Adrenal gland (tissue), 12 donors: Measurements from ENCODE around the gene CDKN2B. TPM values are rescaled to one million over a fixed set of nuclear protein-coding genes. Genes with fewer than 3 reads are reported as not detected.

ENCODE experiments used
- DNase-seq, 7 donors: peaks; one replicate each; pipeline ENCODE4 v3.0.0-alpha.2; 2019 to 2020
- H3K27ac ChIP-seq, 5 donors: fragments of 200-600 bp; sonication (generic) in 4 of 5; 1 replicate in 3 of 5; 2 replicates in 2 of 5; pipeline versions ENCODE4 v1.5.1 to v1.8.0; 2016 to 2020; ENCODE audit warnings: mild to moderate bottlenecking in 1 of 5
- H3K27me3 ChIP-seq: fragments of 200-600 bp; 2 replicates; pipeline ENCODE4 v1.8.0; 2021
- H3K36me3 ChIP-seq, 2 donors: fragments of 200-600 bp; replicated peaks in 1 of 2; 1 replicate in 1 of 2; 2 replicates in 1 of 2; pipeline versions ENCODE4 v1.5.1 to v1.8.0; 2018 to 2022
- H3K4me1 ChIP-seq, 2 donors: fragments of 200-600 bp; replicated peaks in 1 of 2; 1 replicate in 1 of 2; 2 replicates in 1 of 2; pipeline versions ENCODE4 v1.5.1 to v1.8.0; 2018 to 2021
- H3K4me3 ChIP-seq, 4 donors: fragments of 200-600 bp; sonication (generic) in 3 of 4; one replicate each; pipeline ENCODE4 v1.5.1; 2016 to 2018
- H3K9me3 ChIP-seq, 3 donors: fragments of 200-600 bp; sonication (generic) in 1 of 3; replicated peaks in 1 of 3; 1 replicate in 2 of 3; 2 replicates in 1 of 3; pipeline versions ENCODE4 v1.5.1 to v1.8.0; 2016 to 2021
- POLR2A ChIP-seq, 2 donors: fragments of 450-650 bp; IDR thresholded peaks; one replicate each; pipeline ENCODE4 v1.6.1; 2017; ENCODE audit warnings: antibody characterized with exemption in 2 of 2, mild to moderate bottlenecking in 2 of 2, moderate library complexity in 1 of 2
- WGBS, 4 donors: extraction: QIAGEN DNeasy Blood & Tissue Kit in 2 of 4; methylation state at CpG; one replicate each; pipeline versions ENCODE4 v1.1.5 to v1.1.7; 2013 to 2017; 5-methylcytosine and 5-hydroxymethylcytosine counted together
- intact Hi-C, 2 donors: fragments of 100-400 bp; cut with DNase I; formaldehyde crosslinking; loops; one replicate each; pipeline versions ENCODE4 v1.14.1 to v1.15.0; 2022 to 2023
- polyA plus RNA-seq, 3 donors: library from polyadenylated mRNA; stranded (reverse); fragments of 200-250 nt in 2 of 3; fragments of 350-450 nt in 1 of 3; fragmentation: Illumina TruSeq in 1 of 3; extraction: RNeasy Lipid Tissue Mini Kit (QIAGEN cat#74804) in 1 of 3; gene quantifications; one replicate each; pipeline ENCODE4 v1.2.3, GENCODE V29; 2013 to 2014
- total RNA-seq, 9 donors: library from RNA; depleted of rRNA in 4 of 9; stranded (reverse); fragments of >200 nt in 4 of 9; fragments of 120-200 nt in 1 of 9; fragmentation: NEBNext Ultra II Directional in 1 of 9; extraction: Animal tissue kit (Norgen Biotek cat#: 25700) in 1 of 9; gene quantifications; one replicate each; pipeline versions ENCODE4 v1.1.0 to v1.2.4, GENCODE V29; 2013 to 2023
- TF ChIP-seq, protein P1 (sequence below), 6 experiments: fragments of 450-650 bp in 4 of 6; fragments of 200-600 bp in 2 of 6; sonication (generic) in 1 of 6; IDR thresholded peaks; 1 replicate in 5 of 6; 2 replicates in 1 of 6; pipeline versions ENCODE4 v1.5.1 to v1.8.0; 2016 to 2021; ENCODE audit warnings: antibody characterized with exemption in 6 of 6, mild to moderate bottlenecking in 2 of 6, moderate library complexity in 1 of 6
- donor health status: healthy with polysubstance abuse.
- donor health status: Bipolar disorder and iron deficiency.
- donor health status: DM: yes; HTN: yes; CAD: no.
- donor health status: DM: no; HTN: no; CAD: no.
- donor health status: DM: no; HTN: no; CAD: no.
- donor health status: DM: yes; HTN: yes; CAD: no.

The CDKN2B gene
- total and polyA plus RNA-seq, 12 donors = 0.78 to 13.8 (median 4.7) TPM

DNA sequence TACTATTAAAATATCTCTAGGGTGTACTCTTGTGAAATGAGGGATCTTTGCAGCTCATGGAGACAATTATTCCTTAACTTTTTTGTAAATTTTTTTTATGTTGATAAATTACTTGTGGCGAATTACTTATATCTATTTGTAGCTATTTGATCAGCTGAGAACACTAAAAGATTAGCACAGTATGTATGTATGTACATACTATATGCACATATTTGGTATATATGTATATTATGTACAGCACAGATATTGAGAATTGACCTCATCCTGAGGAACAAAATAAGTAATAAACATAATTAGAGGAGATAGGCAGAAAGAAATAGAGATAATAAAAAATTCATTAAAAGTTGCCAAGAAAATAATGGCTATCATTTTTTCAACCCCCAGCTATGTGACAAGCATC lies 26.7 kb downstream of the CDKN2B start:
- Histone ChIP-seq H3K27ac (no peak overlapping the region), H3K36me3 (no peaks in the 10 kb centered on the region), H3K9me3 (no peaks in the 10 kb centered on the region), H3K4me3 (no peak overlapping the region), H3K4me1 (no peaks in the 10 kb centered on the region), H3K27me3 (peaks cover 25% of the 10 kb centered on the region)
- intact Hi-C loops = no loop called here
- no peak for DNase-seq
- WGBS, 4 donors = 45 to 84% (median 61%) methylated on average over 1 of the region's 1 CpG
- TF ChIP-seq, protein P1, sequence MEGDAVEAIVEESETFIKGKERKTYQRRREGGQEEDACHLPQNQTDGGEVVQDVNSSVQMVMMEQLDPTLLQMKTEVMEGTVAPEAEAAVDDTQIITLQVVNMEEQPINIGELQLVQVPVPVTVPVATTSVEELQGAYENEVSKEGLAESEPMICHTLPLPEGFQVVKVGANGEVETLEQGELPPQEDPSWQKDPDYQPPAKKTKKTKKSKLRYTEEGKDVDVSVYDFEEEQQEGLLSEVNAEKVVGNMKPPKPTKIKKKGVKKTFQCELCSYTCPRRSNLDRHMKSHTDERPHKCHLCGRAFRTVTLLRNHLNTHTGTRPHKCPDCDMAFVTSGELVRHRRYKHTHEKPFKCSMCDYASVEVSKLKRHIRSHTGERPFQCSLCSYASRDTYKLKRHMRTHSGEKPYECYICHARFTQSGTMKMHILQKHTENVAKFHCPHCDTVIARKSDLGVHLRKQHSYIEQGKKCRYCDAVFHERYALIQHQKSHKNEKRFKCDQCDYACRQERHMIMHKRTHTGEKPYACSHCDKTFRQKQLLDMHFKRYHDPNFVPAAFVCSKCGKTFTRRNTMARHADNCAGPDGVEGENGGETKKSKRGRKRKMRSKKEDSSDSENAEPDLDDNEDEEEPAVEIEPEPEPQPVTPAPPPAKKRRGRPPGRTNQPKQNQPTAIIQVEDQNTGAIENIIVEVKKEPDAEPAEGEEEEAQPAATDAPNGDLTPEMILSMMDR (IDR thresholded peaks at IDR 0.05) = no peak
- no peak for TF ChIP-seq POLR2A (IDR thresholded peaks at IDR 0.05)

GRCh38 chr9:21976334-21976875 lies 32.7 kb downstream of the CDKN2B start:
- peaks cover 14 to 17% of the 10 kb centered on the region in 2 donors for H3K4me1 ChIP-seq
- H3K9me3 ChIP-seq = peaks cover 0 to 4% (median 0%) of the 10 kb centered on the region in 3 donors
- intact Hi-C loops = no loop called here
- no peak overlapping the region for H3K4me3 ChIP-seq
- DNase-seq = no peak
- H3K36me3 ChIP-seq = no peaks in the 10 kb centered on the region
- TF ChIP-seq, protein P1 (IDR thresholded peaks at IDR 0.05) = no peak
- TF ChIP-seq POLR2A (IDR thresholded peaks at IDR 0.05) = no peak
- H3K27ac ChIP-seq = no peak overlapping the region
- H3K27me3 ChIP-seq = peaks cover 80% of the 10 kb centered on the region
- 22 to 28% (median 26%) methylated on average over 19 of the region's 19 CpGs for WGBS, 4 donors

DNA sequence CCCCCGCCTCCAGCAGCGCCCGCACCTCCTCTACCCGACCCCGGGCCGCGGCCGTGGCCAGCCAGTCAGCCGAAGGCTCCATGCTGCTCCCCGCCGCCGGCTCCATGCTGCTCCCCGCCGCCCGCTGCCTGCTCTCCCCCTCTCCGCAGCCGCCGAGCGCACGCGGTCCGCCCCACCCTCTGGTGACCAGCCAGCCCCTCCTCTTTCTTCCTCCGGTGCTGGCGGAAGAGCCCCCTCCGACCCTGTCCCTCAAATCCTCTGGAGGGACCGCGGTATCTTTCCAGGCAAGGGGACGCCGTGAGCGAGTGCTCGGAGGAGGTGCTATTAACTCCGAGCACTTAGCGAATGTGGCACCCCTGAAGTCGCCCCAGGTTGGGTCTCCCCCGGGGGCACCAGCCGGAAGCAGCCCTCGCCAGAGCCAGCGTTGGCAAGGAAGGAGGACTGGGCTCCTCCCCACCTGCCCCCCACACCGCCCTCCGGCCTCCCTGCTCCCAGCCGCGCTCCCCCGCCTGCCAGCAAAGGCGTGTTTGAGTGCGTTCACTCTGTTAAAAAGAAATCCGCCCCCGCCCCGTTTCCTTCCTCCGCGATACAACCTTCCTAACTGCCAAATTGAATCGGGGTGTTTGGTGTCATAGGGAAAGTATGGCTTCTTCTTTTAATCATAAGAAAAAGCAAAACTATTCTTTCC lies 34.2 kb downstream of the CDKN2B start:
- peaks cover 95% of the 10 kb centered on the region for H3K27me3 ChIP-seq
- H3K9me3 ChIP-seq = peaks cover 0 to 4% (median 0%) of the 10 kb centered on the region in 3 donors
- peak overlapping the region; percentile 22 to 60 (median 24) for H3K4me3 ChIP-seq
- peaks cover 14 to 17% of the 10 kb centered on the region in 2 donors for H3K4me1 ChIP-seq
- peak; percentile 44 to 81 (median 63) for DNase-seq
- 0 to 1% (median 0%) methylated on average over 4 to 51 of the region's 51 CpGs for WGBS, 4 donors
- peak overlapping the region in 2 of 5 donors; percentile 38 to 56 for H3K27ac ChIP-seq
- no peaks in the 10 kb centered on the region for H3K36me3 ChIP-seq
- TF ChIP-seq, protein P1 (IDR thresholded peaks at IDR 0.05) = no peak
- peak in 1 of 2 donors; percentile 7 for TF ChIP-seq POLR2A (IDR thresholded peaks at IDR 0.05)
- intact Hi-C loops = no loop called here

DNA sequence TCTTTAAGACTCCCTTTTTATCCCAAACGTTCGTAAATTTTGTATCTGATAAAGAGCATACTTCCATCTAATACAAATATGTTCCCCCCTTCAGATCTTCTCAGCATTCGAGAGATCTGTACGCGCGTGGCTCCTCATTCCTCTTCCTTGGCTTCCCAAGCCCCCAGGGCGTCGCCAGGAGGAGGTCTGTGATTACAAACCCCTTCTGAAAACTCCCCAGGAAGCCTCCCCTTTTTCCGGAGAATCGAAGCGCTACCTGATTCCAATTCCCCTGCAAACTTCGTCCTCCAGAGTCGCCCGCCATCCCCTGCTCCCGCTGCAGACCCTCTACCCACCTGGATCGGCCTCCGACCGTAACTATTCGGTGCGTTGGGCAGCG lies 34.8 kb downstream of the CDKN2B start:
- no peak for DNase-seq
- Histone ChIP-seq H3K4me3 (peak overlapping the region in 3 of 4 donors; percentile 22 to 60 (median 27)), H3K27ac (peak overlapping the region in 2 of 5 donors; percentile 38 to 56), H3K27me3 (peaks cover 96% of the 10 kb centered on the region), H3K4me1 (peaks cover 14 to 17% of the 10 kb centered on the region in 2 donors), H3K36me3 (no peaks in the 10 kb centered on the region), H3K9me3 (peaks cover 0 to 4% (median 0%) of the 10 kb centered on the region in 3 donors)
- TF ChIP-seq, protein P1 (IDR thresholded peaks at IDR 0.05) = no peak
- TF ChIP-seq POLR2A (IDR thresholded peaks at IDR 0.05) = no peak
- intact Hi-C loops = no loop called here
- 4 to 10% (median 8%) methylated on average over 17 to 21 of the region's 21 CpGs for WGBS, 4 donors
